GM21360 (cell line): ENCODE results near the gene ARHGAP8.
"Not testable (repeated sequence)": the region's sequence is repeated elsewhere in the genome, so short reads cannot be mapped to it uniquely, and the experiment has no call there.

Source experiments
- ATAC-seq: cut with Tn5 transposase; IDR thresholded peaks from one replicate; pipeline ENCODE4 v1.9.1; 2021; ENCODE audit warnings: mild to moderate bottlenecking, moderate library complexity; ENCODE audit not compliant: unreplicated experiment

The ARHGAP8 gene

DNA sequence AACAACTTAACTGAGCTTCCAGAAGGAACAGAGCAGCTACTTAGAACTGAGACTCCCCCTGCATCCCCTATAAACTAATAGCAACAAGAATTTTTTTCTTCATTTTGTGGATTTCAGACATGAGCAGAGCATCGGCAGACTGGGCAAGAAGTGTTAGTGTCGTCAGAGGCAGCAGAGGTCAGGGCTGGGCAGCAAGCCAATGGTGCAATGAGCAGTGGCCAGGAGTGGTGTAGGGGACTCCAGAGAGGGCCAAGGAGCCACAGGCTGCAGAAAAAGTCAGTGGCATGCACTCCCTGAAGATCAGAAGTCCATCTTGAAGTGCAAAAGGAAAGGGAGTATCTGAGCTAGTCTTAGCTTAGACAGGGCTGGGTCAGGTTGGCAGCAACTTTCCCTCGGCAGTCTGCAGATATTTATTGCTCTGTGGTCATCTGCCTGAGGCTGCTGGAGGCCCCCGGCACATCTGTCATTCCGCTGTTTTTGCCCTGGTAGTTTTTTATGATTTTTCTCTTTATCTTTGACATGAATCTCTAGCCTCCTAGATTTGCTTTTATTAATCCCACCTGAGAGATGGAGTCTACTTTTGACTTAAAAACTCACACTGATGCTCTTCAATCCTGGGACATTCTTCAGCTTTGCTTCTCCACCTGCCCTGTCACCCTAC, 152.2 kb downstream of the ARHGAP8 start:
- not testable (repeated sequence) for ATAC-seq

DNA sequence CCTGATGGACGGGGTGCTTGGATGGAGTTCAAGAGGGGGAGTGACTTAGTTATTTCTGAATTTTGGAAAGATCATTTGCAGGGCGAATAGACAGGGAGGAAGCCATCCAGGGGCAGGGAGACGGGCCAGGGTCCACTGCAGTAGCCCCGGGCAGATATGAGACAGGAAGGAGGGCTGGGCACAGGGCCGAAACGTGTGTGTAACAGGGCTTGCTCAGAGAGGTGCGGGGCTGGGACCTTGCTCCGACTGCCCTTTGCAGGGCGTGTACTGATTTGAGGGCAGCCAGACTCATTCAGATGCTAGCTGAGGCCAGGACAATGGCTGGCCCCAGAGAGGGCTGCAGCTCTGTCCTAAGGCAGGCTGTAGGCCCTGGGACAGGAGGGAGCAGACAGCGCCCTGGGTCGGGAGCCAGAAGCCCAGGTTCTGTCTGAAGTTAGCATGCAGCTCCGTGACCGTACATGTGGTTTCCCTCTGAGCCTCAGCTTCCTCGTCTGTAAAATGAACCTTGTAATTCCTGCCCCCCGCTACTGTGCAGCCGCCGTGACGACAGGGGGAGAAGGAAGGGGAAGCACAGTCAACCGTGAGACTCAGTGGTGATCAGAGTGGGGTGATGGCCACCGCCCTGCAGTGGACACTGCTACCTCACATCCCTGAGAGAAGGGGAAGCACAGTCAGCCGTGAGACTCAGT, 154.0 kb downstream of the ARHGAP8 start:
- ATAC-seq: no peak

DNA sequence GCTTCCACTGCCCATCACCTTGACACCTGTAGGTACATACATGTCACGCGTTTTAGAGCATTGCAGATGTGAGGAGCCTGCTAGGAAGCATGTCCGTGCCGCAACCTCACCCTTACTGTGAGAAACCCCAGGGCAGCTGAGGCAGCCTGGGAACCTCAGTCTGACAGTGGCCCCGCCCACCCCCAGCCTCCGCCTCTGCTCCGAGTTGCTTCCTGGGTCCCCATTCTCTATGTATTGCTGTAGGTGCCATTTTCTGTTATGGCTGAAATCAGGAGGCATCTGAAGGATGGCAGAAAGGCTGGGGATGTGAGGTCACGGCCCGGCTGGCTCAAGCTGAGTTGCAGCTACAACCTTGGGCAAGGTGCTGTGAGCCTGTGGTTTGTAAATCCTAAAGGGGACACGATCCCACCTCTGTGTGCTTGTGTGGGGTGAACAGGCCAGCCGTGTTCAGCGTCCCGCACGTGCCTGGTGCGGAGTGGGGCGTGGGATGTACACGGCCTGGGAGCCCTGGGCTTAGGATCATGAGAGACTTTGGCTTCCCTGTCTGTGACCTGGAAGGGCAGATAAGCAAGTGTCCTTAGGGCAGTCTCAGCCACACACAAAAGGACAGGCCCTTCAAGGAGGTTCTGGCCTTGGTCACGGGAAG, 154.7 kb downstream of the ARHGAP8 start:
- ATAC-seq: no peak

DNA sequence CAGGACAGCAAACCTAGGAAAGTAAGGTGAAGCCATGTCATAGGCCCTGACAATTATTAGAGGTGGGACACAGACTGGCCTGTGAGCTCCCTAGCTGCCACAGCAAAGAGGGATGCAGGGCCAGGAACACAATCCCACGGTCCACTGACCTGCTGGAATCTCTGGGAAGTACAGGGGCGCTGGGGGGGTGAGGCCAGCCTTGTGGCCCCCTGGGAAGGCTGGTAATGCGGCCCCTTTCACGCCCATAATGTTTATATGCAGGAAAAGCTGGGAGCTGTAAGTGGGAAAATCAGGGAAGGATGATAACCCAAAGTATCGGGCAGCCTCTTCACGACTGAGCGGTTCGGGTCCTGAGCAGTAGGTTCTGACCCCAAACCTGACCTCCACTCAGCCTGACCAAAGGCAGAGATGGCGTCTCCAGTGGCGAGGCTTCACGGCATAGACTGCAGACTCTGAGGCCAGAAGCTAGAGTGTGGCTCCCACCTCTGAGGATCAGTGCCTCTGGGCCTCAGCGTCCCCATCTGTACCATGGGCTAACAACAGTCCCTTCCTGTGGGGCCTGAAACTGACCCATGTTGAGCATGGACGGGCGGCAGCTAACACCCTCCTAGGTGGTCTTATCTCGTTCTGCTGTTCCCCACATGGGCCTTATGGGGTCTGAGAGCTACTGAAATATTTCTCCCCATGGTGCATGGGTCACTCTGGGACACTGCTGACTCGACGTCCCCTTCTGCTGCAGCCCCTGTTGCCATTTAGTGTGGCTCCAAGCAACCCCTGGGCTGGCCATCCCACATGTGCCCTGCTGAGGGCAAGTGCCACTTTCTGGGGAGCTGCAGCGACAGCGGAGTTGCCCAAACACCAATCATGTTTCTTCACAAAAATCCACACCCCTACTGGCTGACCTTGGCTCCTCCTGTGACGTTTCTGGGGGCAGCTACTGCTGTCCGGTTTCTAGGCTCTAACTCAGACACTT, 155.7 kb downstream of the ARHGAP8 start:
- no peak for ATAC-seq

DNA sequence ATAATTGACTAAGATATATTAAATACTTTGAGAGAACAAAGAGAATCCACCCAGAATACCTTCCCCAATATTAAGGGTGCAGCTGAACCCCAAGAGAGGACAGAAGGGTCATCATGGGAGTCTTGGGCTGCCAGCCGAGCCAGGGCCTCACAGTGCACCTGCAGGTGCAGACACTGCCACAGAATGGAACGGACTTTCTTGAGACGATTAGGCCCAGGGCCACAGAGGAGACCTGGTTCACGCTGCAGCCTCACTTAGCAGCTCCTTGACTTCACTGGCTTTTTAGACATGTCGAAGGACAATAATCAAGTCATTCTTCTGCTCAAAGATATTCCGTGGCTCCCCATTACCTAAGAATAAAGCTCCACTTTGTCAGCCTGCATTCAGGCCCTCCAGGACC, 156.9 kb downstream of the ARHGAP8 start:
- ATAC-seq: no peak
